LHCN-M2 (cell line): ENCODE measurements around the gene GPSM1. TPM values are rescaled to one million over a fixed set of nuclear protein-coding genes. Genes with fewer than 3 reads are reported as not detected.

Experiments
- DNase-seq: peaks from one replicate; pipeline ENCODE4 v3.0.0-alpha.2; 2012; ENCODE audit warnings: low read depth
- total RNA-seq: library from RNA; depleted of rRNA; stranded (reverse); fragments of >200 nt; gene quantifications from 2 replicates; pipeline ENCODE4 v1.2.3, GENCODE V29; 2014

GPSM1 gene
- total RNA-seq, 1 experiment from 2014 or later = 34.1 TPM

GRCh38 chr9:136290508-136291000 is 36.8 kb upstream of the GPSM1 start:
- DNase-seq = no peak

GRCh38 chr9:136291306-136292025 is 35.9 kb upstream of the GPSM1 start:
- no peak for DNase-seq

GRCh38 chr9:136292026-136292538 is 35.3 kb upstream of the GPSM1 start:
- no peak for DNase-seq

GRCh38 chr9:136292591-136293448 is 34.5 kb upstream of the GPSM1 start:
- DNase-seq = no peak

GRCh38 chr9:136293476-136294077 is 33.8 kb upstream of the GPSM1 start:
- no peak for DNase-seq

GRCh38 chr9:136294437-136294836 is 32.9 kb upstream of the GPSM1 start:
- no peak for DNase-seq

GRCh38 chr9:136295055-136295454 is 32.3 kb upstream of the GPSM1 start:
- no peak for DNase-seq

GRCh38 chr9:136295542-136296433 is 31.6 kb upstream of the GPSM1 start:
- DNase-seq = no peak

GRCh38 chr9:136296434-136297015 is 30.8 kb upstream of the GPSM1 start:
- DNase-seq = no peak

GRCh38 chr9:136297016-136297691 is 30.2 kb upstream of the GPSM1 start:
- no peak for DNase-seq

- no peak for DNase-seq
Measured at GRCh38 chr9:136297766-136298735, 29.3 kb upstream of the GPSM1 start.

- DNase-seq = no peak
Measured at GRCh38 chr9:136299116-136299515, 28.2 kb upstream of the GPSM1 start.

- DNase-seq = no peak
Measured at GRCh38 chr9:136299541-136299940, 27.8 kb upstream of the GPSM1 start.

- DNase-seq = no peak
Measured at GRCh38 chr9:136300016-136300545, 27.3 kb upstream of the GPSM1 start.

GRCh38 chr9:136300866-136301265 is 26.5 kb upstream of the GPSM1 start:
- no peak for DNase-seq

GRCh38 chr9:136302527-136302926 is 24.8 kb upstream of the GPSM1 start:
- DNase-seq = no peak

GRCh38 chr9:136303066-136303824 is 24.1 kb upstream of the GPSM1 start:
- DNase-seq = no peak
